HepG2 (cell line): ENCODE measurements around the gene RTP2. TPM values are rescaled to one million over a fixed set of nuclear protein-coding genes. Genes with fewer than 3 reads are reported as not detected.
A peak's percentile ranks its signal among the peaks of the same experiment; 100 is the strongest.

Experiments
- MEIS2 ChIP-seq: sonication (generic); formaldehyde crosslinking; IDR thresholded peaks from 2 replicates; pipeline ENCODE4 v1.9.0; 2021; ENCODE audit warnings: mild to moderate bottlenecking, missing genetic modification reagents
- RBM22 ChIP-seq: fragments of 200-400 bp; formaldehyde crosslinking; optimal IDR thresholded peaks from 2 replicates; pipeline ENCODE3; 2017; ENCODE audit warnings: mild to moderate bottlenecking, low read length, moderate library complexity
- SP5 ChIP-seq: IDR thresholded peaks from 2 replicates; pipeline ENCODE4 v1.6.1; 2016; ENCODE audit warnings: low read depth, borderline replicate concordance
- UBTF ChIP-seq: sonication (generic); formaldehyde crosslinking; IDR thresholded peaks from 2 replicates; pipeline ENCODE4 v1.4.0; 2020; ENCODE audit warnings: mild to moderate bottlenecking, missing genetic modification reagents
- ZEB1 ChIP-seq: IDR thresholded peaks from 2 replicates; pipeline ENCODE4 v1.6.1; 2012; ENCODE audit warnings: mild to moderate bottlenecking, low read depth, inconsistent platforms; ENCODE audit not compliant: insufficient replicate concordance
- ZFP90 ChIP-seq: sonication (generic); formaldehyde crosslinking; IDR thresholded peaks from 2 replicates; pipeline ENCODE4 v1.8.0; 2022; ENCODE audit warnings: missing genetic modification reagents, mild to moderate bottlenecking, inconsistent platforms, borderline replicate concordance
- ZNF598 ChIP-seq: sonication (generic); formaldehyde crosslinking; IDR thresholded peaks from 2 replicates; pipeline ENCODE4 v1.5.1; 2020; ENCODE audit warnings: mild to moderate bottlenecking, missing genetic modification reagents, borderline replicate concordance
- polyA plus RNA-seq, 8 experiments: library from polyadenylated mRNA; depleted of rRNA in 3 of 8; stranded (reverse) in 7 of 8; unstranded in 1 of 8; fragments of >200 nt; fragmentation: Illumina TruSeq in 4 of 8; extraction: Trizol in 4 of 8; gene quantifications; 2 replicates each; pipeline versions ENCODE4 v1.2.1 to v1.2.3, GENCODE V29; 2011 to 2016; ENCODE audit warnings: low read depth in 4 of 8, missing spikeins in 1 of 8, mixed read lengths in 1 of 8; ENCODE audit not compliant: insufficient read depth in 1 of 8
- total RNA-seq, 5 experiments: library from RNA; depleted of rRNA; stranded (reverse); fragments of >200 nt; fragmentation: Illumina TruSeq; extraction: Trizol; gene quantifications; 2 replicates each; pipeline ENCODE4 v1.2.3, GENCODE V29; 2016; ENCODE audit warnings: low read depth in 1 of 5
- TF ChIP-seq, protein P1 (sequence below): sonication (generic); formaldehyde crosslinking; IDR thresholded peaks from 2 replicates; pipeline ENCODE4 v1.9.0; 2021; ENCODE audit warnings: mild to moderate bottlenecking, missing genetic modification reagents
- TF ChIP-seq, protein P2 (sequence below): sonication (generic); formaldehyde crosslinking; IDR thresholded peaks from 2 replicates; pipeline ENCODE4 v1.4.0; 2020; ENCODE audit warnings: missing genetic modification reagents, mild to moderate bottlenecking, borderline replicate concordance
- TF ChIP-seq, protein P3 (sequence below): sonication (generic); formaldehyde crosslinking; IDR thresholded peaks from 2 replicates; pipeline ENCODE4 v1.4.0; 2020; ENCODE audit warnings: missing genetic modification reagents

Gene RTP2
- total and polyA plus RNA-seq, 2 of the 13 experiments (the other 11 are each of a cell fraction or from before 2014, with no cell fraction given), result not detected

DNA sequence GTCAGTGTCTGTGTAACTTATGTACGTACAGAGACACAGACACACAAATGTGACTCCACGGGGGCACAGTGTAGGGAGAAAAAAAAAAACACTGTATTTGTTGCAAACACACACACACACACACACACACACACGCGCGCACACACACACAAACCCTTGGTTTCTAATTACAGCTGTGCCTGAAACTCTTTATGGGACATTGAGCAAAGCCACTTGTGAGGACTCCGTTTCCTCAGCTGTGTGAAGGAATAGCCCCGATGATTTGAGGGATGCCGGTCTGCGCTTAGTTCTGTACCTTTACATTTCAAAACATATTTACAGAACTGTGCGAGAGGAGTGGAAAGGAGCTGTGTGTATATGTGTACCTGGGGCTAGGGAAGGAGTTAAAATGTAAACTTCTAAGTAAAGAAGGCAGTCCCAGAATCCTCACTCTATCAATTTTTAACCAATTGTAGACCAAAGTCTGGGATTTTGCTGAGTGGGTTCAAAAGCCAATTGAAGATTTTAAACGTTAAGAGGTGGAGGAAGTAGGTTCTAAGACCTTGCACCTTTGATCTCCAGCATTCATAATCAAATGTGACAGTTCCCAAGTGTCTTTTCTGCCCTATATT lies 48.3 kb upstream of the RTP2 start (continued):
- TF ChIP-seq, protein P1, sequence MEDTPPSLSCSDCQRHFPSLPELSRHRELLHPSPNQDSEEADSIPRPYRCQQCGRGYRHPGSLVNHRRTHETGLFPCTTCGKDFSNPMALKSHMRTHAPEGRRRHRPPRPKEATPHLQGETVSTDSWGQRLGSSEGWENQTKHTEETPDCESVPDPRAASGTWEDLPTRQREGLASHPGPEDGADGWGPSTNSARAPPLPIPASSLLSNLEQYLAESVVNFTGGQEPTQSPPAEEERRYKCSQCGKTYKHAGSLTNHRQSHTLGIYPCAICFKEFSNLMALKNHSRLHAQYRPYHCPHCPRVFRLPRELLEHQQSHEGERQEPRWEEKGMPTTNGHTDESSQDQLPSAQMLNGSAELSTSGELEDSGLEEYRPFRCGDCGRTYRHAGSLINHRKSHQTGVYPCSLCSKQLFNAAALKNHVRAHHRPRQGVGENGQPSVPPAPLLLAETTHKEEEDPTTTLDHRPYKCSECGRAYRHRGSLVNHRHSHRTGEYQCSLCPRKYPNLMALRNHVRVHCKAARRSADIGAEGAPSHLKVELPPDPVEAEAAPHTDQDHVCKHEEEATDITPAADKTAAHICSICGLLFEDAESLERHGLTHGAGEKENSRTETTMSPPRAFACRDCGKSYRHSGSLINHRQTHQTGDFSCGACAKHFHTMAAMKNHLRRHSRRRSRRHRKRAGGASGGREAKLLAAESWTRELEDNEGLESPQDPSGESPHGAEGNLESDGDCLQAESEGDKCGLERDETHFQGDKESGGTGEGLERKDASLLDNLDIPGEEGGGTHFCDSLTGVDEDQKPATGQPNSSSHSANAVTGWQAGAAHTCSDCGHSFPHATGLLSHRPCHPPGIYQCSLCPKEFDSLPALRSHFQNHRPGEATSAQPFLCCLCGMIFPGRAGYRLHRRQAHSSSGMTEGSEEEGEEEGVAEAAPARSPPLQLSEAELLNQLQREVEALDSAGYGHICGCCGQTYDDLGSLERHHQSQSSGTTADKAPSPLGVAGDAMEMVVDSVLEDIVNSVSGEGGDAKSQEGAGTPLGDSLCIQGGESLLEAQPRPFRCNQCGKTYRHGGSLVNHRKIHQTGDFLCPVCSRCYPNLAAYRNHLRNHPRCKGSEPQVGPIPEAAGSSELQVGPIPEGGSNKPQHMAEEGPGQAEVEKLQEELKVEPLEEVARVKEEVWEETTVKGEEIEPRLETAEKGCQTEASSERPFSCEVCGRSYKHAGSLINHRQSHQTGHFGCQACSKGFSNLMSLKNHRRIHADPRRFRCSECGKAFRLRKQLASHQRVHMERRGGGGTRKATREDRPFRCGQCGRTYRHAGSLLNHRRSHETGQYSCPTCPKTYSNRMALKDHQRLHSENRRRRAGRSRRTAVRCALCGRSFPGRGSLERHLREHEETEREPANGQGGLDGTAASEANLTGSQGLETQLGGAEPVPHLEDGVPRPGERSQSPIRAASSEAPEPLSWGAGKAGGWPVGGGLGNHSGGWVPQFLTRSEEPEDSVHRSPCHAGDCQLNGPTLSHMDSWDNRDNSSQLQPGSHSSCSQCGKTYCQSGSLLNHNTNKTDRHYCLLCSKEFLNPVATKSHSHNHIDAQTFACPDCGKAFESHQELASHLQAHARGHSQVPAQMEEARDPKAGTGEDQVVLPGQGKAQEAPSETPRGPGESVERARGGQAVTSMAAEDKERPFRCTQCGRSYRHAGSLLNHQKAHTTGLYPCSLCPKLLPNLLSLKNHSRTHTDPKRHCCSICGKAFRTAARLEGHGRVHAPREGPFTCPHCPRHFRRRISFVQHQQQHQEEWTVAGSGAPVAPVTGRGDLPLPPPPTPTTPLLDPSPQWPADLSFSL (CRISPR knock-in tag), result peak; percentile 99
- TF ChIP-seq ZEB1 (peak; percentile 56), UBTF (CRISPR knock-in tag) (peak; percentile 41), RBM22 (no peak), MEIS2 (CRISPR knock-in tag) (0 out of 2 replicates have a peak, but pooled peaks have one; percentile 39), SP5 (CRISPR knock-in tag) (peak; percentile 52; the same call in 1 of the 2 replicates), ZNF598 (CRISPR knock-in tag) (0 out of 2 replicates have a peak, but pooled peaks have one; percentile 34), ZFP90 (CRISPR knock-in tag) (no peak; the same call in 1 of the 2 replicates)
- TF ChIP-seq, protein P2, sequence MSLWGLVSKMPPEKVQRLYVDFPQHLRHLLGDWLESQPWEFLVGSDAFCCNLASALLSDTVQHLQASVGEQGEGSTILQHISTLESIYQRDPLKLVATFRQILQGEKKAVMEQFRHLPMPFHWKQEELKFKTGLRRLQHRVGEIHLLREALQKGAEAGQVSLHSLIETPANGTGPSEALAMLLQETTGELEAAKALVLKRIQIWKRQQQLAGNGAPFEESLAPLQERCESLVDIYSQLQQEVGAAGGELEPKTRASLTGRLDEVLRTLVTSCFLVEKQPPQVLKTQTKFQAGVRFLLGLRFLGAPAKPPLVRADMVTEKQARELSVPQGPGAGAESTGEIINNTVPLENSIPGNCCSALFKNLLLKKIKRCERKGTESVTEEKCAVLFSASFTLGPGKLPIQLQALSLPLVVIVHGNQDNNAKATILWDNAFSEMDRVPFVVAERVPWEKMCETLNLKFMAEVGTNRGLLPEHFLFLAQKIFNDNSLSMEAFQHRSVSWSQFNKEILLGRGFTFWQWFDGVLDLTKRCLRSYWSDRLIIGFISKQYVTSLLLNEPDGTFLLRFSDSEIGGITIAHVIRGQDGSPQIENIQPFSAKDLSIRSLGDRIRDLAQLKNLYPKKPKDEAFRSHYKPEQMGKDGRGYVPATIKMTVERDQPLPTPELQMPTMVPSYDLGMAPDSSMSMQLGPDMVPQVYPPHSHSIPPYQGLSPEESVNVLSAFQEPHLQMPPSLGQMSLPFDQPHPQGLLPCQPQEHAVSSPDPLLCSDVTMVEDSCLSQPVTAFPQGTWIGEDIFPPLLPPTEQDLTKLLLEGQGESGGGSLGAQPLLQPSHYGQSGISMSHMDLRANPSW (CRISPR knock-in tag), result peak; percentile 64; the same call in 1 of the 2 replicates
- TF ChIP-seq, protein P3, sequence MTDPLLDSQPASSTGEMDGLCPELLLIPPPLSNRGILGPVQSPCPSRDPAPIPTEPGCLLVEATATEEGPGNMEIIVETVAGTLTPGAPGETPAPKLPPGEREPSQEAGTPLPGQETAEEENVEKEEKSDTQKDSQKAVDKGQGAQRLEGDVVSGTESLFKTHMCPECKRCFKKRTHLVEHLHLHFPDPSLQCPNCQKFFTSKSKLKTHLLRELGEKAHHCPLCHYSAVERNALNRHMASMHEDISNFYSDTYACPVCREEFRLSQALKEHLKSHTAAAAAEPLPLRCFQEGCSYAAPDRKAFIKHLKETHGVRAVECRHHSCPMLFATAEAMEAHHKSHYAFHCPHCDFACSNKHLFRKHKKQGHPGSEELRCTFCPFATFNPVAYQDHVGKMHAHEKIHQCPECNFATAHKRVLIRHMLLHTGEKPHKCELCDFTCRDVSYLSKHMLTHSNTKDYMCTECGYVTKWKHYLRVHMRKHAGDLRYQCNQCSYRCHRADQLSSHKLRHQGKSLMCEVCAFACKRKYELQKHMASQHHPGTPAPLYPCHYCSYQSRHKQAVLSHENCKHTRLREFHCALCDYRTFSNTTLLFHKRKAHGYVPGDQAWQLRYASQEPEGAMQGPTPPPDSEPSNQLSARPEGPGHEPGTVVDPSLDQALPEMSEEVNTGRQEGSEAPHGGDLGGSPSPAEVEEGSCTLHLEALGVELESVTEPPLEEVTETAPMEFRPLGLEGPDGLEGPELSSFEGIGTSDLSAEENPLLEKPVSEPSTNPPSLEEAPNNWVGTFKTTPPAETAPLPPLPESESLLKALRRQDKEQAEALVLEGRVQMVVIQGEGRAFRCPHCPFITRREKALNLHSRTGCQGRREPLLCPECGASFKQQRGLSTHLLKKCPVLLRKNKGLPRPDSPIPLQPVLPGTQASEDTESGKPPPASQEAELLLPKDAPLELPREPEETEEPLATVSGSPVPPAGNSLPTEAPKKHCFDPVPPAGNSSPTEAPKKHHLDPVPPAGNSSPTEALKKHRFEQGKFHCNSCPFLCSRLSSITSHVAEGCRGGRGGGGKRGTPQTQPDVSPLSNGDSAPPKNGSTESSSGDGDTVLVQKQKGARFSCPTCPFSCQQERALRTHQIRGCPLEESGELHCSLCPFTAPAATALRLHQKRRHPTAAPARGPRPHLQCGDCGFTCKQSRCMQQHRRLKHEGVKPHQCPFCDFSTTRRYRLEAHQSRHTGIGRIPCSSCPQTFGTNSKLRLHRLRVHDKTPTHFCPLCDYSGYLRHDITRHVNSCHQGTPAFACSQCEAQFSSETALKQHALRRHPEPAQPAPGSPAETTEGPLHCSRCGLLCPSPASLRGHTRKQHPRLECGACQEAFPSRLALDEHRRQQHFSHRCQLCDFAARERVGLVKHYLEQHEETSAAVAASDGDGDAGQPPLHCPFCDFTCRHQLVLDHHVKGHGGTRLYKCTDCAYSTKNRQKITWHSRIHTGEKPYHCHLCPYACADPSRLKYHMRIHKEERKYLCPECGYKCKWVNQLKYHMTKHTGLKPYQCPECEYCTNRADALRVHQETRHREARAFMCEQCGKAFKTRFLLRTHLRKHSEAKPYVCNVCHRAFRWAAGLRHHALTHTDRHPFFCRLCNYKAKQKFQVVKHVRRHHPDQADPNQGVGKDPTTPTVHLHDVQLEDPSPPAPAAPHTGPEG (CRISPR knock-in tag), result no peak
